Coronary artery (tissue), 2 donors: ENCODE data around the gene GADD45A.

Experiments
- DNase-seq: peaks from one replicate; pipeline ENCODE4 v3.0.0-alpha.2; 2017; ENCODE audit warnings: low spot score
- H3K27ac ChIP-seq, 2 donors: fragments of 200-600 bp; sonication (generic); one replicate each; pipeline ENCODE4 v1.5.1; 2016 to 2019
- H3K4me3 ChIP-seq: fragments of 200-600 bp; sonication (generic); 2 replicates; pipeline ENCODE4 v1.5.1; 2016; ENCODE audit warnings: mild to moderate bottlenecking, moderate library complexity
- CTCF ChIP-seq: fragments of 200-600 bp; sonication (generic); IDR thresholded peaks from one replicate; pipeline ENCODE4 v1.5.1; 2019; ENCODE audit warnings: antibody characterized with exemption

Gene GADD45A

GRCh38 chr1:67685067-67685557 is at the start of gene GADD45A:
Gene GADD45A, plus strand, starts transcription at chr1:67685201. Its CDS starts 294 bp downstream, at chr1:67685495.
- Histone ChIP-seq H3K27ac (peak within 1 kb of the TSS; percentile 99), H3K4me3 (peak within 1 kb of the TSS; percentile 95)
- no peak for TF ChIP-seq CTCF
- DNase-seq: peak; percentile 100

- TF ChIP-seq CTCF: no peak
- no peak for DNase-seq
- H3K4me3 ChIP-seq: no peak overlapping the region
- H3K27ac ChIP-seq: no peak overlapping the region
Observed at GRCh38 chr1:67636146-67636545, 48.9 kb upstream of the GADD45A start.

GRCh38 chr1:67639361-67639760 is 45.6 kb upstream of the GADD45A start:
- Histone ChIP-seq H3K4me3 (no peak overlapping the region), H3K27ac (no peak overlapping the region)
- no peak for DNase-seq
- TF ChIP-seq CTCF: no peak

GRCh38 chr1:67642629-67643028 is 42.4 kb upstream of the GADD45A start:
- TF ChIP-seq CTCF: no peak
- Histone ChIP-seq H3K4me3 (no peak overlapping the region), H3K27ac (peak overlapping the region in 1 of 2 donors; percentile 47)
- no peak for DNase-seq

- Histone ChIP-seq H3K4me3 (no peak overlapping the region), H3K27ac (peak overlapping the region in 1 of 2 donors; percentile 44)
- DNase-seq: no peak
- no peak for TF ChIP-seq CTCF
Observed at GRCh38 chr1:67644566-67644965, 40.4 kb upstream of the GADD45A start.

GRCh38 chr1:67645495-67646144 is 39.4 kb upstream of the GADD45A start:
- peak overlapping the region; percentile 57 to 78 for H3K27ac ChIP-seq
- no peak for TF ChIP-seq CTCF
- H3K4me3 ChIP-seq: no peak overlapping the region
- DNase-seq: peak; percentile 85
